Measurements from ENCODE around the gene SPAG7.
A peak's percentile ranks its signal among the peaks of the same experiment; 100 is the strongest.

Gene SPAG7

GRCh38 chr17:4967539-4968485 is at the start of gene SPAG7:
SPAG7 (minus strand) TSS chr17:4967817; CDS start chr17:4967804, 13 bp downstream.
- DNase-seq (ENCODE audit: low read depth in 1 of 2, low spot score in 1 of 2) = peak; percentile 87

- DNase-seq (ENCODE audit: low read depth in 1 of 2, low spot score in 1 of 2) = no peak
Observed at GRCh38 chr17:5014357-5014756, 46.7 kb upstream of the SPAG7 start.

- DNase-seq (ENCODE audit: low read depth in 1 of 2, low spot score in 1 of 2) = no peak
Observed at GRCh38 chr17:5011928-5012327, 44.3 kb upstream of the SPAG7 start.

- no peak for DNase-seq (ENCODE audit: low read depth in 1 of 2, low spot score in 1 of 2)
Observed at GRCh38 chr17:5003214-5003867, 35.7 kb upstream of the SPAG7 start.

- DNase-seq (ENCODE audit: low read depth in 1 of 2, low spot score in 1 of 2) = no peak
Observed at GRCh38 chr17:5002121-5002788, 34.6 kb upstream of the SPAG7 start.

GRCh38 chr17:5000237-5000639 is 32.6 kb upstream of the SPAG7 start:
- no peak for DNase-seq (ENCODE audit: low read depth in 1 of 2, low spot score in 1 of 2)

- no peak for DNase-seq (ENCODE audit: low read depth in 1 of 2, low spot score in 1 of 2)
Observed at GRCh38 chr17:4999430-5000093, 31.9 kb upstream of the SPAG7 start.

GRCh38 chr17:4998732-4999429 is 31.3 kb upstream of the SPAG7 start:
- DNase-seq (ENCODE audit: low read depth in 1 of 2, low spot score in 1 of 2) = no peak

GRCh38 chr17:4998027-4998731 is 30.6 kb upstream of the SPAG7 start:
- DNase-seq (ENCODE audit: low read depth in 1 of 2, low spot score in 1 of 2) = no peak

- DNase-seq (ENCODE audit: low read depth in 1 of 2, low spot score in 1 of 2) = peak; percentile 84
Observed at GRCh38 chr17:4997302-4998026, 29.8 kb upstream of the SPAG7 start, which contains the start of the genes INCA1 and KIF1C. INCA1 (minus strand) TSS chr17:4997522; CDS start chr17:4994437, 3,085 bp downstream. KIF1C (plus strand) TSS chr17:4997950; CDS start chr17:5000247, 2,297 bp downstream.

- no peak for DNase-seq (ENCODE audit: low read depth in 1 of 2, low spot score in 1 of 2)
Observed at GRCh38 chr17:4994081-4994595, 26.5 kb upstream of the SPAG7 start.

GRCh38 chr17:4987767-4988567 is 20.4 kb upstream of the SPAG7 start:
- DNase-seq (ENCODE audit: low read depth in 1 of 2, low spot score in 1 of 2) = no peak

GRCh38 chr17:4986951-4987766 is 19.5 kb upstream of the SPAG7 start, which contains the start of gene CAMTA2:
CAMTA2 (minus strand) TSS chr17:4987675; CDS start chr17:4986222, 1,453 bp downstream.
- peak; percentile 79 to 81 for DNase-seq (ENCODE audit: low read depth in 1 of 2, low spot score in 1 of 2)

GRCh38 chr17:4986403-4986802 is 18.8 kb upstream of the SPAG7 start:
- DNase-seq (ENCODE audit: low read depth in 1 of 2, low spot score in 1 of 2) = no peak

GRCh38 chr17:4982305-4982704 is 14.7 kb upstream of the SPAG7 start:
- no peak for DNase-seq (ENCODE audit: low read depth in 1 of 2, low spot score in 1 of 2)

- no peak for DNase-seq (ENCODE audit: low read depth in 1 of 2, low spot score in 1 of 2)
Observed at GRCh38 chr17:4980644-4981216, 13.1 kb upstream of the SPAG7 start.

GRCh38 chr17:4978726-4979125 is 11.1 kb upstream of the SPAG7 start:
- no peak for DNase-seq (ENCODE audit: low read depth in 1 of 2, low spot score in 1 of 2)

Data from activated T-helper 1 cell treated with anti-CD3 and anti-CD28 coated beads, Interleukin-2, amount 50 U/mL, for 16 hours (primary cell).